Measurements from ENCODE around the gene GARIN5B.

The GARIN5B gene

DNA sequence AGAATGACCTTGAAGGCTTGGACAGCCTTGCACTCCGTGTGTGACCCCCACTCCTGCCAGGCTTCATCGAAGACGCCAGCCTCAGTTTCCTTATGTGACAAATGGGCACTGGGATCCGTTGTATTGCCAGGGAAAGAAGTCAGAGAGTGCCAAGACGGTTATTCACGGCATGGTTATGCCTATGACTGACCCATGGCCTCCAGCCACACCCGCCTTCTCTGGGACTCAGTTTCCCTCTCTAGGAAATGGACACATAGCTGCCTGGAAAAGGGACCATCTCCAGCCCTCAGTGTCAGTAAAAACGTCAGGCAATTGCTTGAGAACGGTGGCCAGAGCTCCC is 45.4 kb upstream of the GARIN5B start (continued):
- no peak for TF ChIP-seq TOX (CRISPR knock-in tag; IDR thresholded peaks at IDR 0.05; ENCODE audit: borderline replicate concordance)
- TF ChIP-seq ZFP30 (CRISPR knock-in tag; IDR thresholded peaks at IDR 0.05), result no peak
- no peak for TF ChIP-seq ZC3H10 (CRISPR knock-in tag; IDR thresholded peaks at IDR 0.05)
- TF ChIP-seq, protein P1, sequence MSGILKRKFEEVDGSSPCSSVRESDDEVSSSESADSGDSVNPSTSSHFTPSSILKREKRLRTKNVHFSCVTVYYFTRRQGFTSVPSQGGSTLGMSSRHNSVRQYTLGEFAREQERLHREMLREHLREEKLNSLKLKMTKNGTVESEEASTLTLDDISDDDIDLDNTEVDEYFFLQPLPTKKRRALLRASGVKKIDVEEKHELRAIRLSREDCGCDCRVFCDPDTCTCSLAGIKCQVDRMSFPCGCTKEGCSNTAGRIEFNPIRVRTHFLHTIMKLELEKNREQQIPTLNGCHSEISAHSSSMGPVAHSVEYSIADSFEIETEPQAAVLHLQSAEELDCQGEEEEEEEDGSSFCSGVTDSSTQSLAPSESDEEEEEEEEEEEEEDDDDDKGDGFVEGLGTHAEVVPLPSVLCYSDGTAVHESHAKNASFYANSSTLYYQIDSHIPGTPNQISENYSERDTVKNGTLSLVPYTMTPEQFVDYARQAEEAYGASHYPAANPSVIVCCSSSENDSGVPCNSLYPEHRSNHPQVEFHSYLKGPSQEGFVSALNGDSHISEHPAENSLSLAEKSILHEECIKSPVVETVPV (CRISPR knock-in tag; IDR thresholded peaks at IDR 0.05), result peak; percentile 52; the same call in 1 of the 2 replicates
- TF ChIP-seq, protein P2, sequence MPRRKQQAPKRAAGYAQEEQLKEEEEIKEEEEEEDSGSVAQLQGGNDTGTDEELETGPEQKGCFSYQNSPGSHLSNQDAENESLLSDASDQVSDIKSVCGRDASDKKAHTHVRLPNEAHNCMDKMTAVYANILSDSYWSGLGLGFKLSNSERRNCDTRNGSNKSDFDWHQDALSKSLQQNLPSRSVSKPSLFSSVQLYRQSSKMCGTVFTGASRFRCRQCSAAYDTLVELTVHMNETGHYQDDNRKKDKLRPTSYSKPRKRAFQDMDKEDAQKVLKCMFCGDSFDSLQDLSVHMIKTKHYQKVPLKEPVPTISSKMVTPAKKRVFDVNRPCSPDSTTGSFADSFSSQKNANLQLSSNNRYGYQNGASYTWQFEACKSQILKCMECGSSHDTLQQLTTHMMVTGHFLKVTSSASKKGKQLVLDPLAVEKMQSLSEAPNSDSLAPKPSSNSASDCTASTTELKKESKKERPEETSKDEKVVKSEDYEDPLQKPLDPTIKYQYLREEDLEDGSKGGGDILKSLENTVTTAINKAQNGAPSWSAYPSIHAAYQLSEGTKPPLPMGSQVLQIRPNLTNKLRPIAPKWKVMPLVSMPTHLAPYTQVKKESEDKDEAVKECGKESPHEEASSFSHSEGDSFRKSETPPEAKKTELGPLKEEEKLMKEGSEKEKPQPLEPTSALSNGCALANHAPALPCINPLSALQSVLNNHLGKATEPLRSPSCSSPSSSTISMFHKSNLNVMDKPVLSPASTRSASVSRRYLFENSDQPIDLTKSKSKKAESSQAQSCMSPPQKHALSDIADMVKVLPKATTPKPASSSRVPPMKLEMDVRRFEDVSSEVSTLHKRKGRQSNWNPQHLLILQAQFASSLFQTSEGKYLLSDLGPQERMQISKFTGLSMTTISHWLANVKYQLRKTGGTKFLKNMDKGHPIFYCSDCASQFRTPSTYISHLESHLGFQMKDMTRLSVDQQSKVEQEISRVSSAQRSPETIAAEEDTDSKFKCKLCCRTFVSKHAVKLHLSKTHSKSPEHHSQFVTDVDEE (CRISPR knock-in tag; IDR thresholded peaks at IDR 0.05), result no peak

DNA sequence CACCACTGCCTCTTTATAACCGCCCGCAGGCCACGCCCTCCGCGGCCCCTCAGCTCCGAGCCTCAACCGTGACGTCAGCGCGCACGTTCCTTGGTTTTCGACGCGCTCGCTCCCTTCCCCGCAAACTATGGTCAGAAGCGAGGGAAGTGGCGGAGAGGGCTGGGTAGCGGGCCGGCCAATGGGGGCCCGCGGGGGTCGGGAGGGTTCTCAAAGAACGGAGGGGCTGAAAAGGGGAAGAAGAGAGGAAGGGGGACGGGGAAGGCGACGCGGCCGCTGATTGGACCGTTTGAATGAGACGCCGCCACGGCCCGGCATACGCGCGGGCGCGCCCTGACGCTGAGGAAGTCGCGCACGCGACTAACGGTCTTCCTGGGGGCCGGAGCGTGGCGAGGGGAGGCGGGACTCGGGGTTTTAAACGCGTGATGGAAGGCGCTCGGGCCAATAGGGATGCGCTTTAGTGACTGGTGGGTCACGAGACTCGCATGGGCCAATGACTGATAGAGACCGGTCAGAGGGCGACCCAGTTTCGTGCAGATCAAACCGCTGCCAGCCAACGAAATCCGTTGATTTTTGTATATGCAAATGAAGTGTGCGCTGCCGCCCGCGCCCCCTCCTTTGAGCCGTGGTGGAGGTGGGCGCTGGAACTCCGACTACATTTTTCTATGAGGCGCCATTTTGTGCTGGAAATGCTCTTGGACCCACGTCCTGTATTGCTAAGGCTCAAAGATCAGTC is 44.9 kb upstream of the GARIN5B start:
- ATAC-seq, result peak; percentile 96

DNA sequence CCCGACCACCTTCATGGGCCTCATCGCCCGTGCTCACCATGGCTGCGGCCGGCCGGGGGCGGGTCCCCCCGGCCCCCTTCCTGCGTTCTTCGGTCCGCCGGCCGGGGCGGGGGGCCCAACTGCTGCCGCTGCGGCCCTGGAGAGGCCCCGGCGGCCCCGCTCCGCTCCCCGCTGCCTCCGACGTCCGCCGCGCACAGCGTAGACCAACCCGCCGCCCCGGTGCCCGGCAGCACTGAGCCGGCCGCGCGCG is 44.4 kb upstream of the GARIN5B start, which contains the start of gene UBE2S:
Gene UBE2S, minus strand, starts transcription at position 239 of the 250 bp plus-strand sequence. Its CDS starts 199 bp downstream, at position 40.
- ATAC-seq, result peak; percentile 80

More for the DNA sequence above, 44.9 kb upstream of the GARIN5B start:
- TF ChIP-seq CSDC2 (CRISPR knock-in tag; IDR thresholded peaks at IDR 0.05) (0 out of 2 replicates have a peak, but pooled peaks have one; percentile 21), ZNF565 (CRISPR knock-in tag; conservative IDR thresholded peaks at IDR 0.05; ENCODE audit: low read depth) (no peak), ARNTL (CRISPR knock-in tag; IDR thresholded peaks at IDR 0.05; ENCODE audit: borderline replicate concordance, low read depth) (no peak)

DNA sequence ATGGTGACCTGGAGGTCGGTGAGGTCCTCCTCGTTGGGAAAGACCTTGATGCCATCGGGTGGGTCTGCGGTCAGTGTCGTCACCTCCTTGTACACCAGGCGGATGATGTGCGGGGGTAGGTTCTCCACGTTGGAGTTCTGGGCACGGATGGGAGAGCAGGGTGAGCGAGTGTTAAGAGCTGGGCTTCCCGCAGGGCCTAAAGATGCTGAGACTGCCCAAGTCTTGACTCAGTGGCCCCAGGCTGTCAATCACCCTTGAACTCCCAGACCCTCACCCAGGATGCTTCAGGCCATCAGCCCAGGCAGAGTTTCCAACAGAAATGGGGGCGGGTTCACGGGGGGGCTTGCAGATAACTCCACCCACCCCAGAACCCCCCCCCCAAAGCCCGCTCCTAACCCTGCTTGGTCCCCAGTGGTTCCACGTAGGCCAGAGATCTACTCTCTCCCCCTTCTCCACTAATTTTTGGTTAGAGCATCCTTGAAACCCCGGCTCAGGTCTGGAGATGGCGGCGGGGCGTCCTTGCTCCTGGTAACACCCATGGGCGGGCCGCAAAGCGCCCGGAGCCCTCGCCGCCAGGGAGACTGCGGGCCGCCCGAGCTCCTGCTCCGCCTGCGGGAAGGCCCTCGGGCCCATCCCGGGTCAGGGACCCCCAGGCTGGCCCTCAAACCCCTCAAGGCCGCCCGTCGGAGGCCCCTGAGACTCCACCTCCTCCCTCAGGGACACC is 43.9 kb upstream of the GARIN5B start:
- TF ChIP-seq ZFP30 (CRISPR knock-in tag; IDR thresholded peaks at IDR 0.05), result no peak
- no peak for TF ChIP-seq ZNF565 (CRISPR knock-in tag; conservative IDR thresholded peaks at IDR 0.05; ENCODE audit: low read depth)
- TF ChIP-seq RARB (CRISPR knock-in tag; IDR thresholded peaks at IDR 0.05), result no peak
- TF ChIP-seq ZFP3 (CRISPR knock-in tag; IDR thresholded peaks at IDR 0.05), result no peak
- TF ChIP-seq, protein P3, sequence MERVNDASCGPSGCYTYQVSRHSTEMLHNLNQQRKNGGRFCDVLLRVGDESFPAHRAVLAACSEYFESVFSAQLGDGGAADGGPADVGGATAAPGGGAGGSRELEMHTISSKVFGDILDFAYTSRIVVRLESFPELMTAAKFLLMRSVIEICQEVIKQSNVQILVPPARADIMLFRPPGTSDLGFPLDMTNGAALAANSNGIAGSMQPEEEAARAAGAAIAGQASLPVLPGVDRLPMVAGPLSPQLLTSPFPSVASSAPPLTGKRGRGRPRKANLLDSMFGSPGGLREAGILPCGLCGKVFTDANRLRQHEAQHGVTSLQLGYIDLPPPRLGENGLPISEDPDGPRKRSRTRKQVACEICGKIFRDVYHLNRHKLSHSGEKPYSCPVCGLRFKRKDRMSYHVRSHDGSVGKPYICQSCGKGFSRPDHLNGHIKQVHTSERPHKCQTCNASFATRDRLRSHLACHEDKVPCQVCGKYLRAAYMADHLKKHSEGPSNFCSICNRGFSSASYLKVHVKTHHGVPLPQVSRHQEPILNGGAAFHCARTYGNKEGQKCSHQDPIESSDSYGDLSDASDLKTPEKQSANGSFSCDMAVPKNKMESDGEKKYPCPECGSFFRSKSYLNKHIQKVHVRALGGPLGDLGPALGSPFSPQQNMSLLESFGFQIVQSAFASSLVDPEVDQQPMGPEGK (CRISPR knock-in tag; IDR thresholded peaks at IDR 0.05; ENCODE audit: borderline replicate concordance), result no peak
- TF ChIP-seq SNAI2 (CRISPR knock-in tag; IDR thresholded peaks at IDR 0.05), result no peak
- ATAC-seq, result peak; percentile 25

DNA sequence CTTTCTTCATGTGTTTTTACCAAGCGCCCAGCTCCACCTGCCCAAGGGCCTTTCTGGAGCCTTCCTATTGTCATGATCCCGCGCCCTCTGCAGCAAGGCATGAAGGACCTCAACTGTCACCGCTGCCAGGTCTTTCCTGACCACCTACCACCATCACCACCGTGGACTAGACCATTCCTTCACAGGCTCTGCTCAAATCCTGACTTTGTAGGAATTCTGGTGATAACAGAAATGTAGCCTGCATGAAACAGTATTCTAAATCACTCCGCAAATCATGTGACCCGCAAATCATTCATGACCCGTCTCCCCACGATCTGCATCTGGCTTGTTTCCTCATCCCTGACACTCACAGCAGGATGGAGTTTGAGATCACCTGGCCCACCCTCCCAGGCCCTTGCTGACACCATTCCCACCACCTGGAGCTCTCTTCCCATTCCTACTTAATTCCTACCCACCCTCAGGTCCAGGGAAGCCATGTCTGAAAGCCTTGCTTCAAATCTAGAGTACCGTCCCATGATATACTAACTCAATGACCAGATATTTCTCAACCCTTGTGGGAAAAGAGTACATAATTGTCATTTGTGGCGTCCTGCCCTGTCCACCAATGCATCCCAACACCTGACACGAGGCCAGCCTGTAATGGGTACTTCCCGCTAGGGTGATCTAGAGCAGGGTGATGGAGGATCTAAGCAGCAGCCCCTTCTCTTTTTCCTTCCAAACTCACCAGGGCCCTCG is 43.2 kb upstream of the GARIN5B start:
- no peak for ATAC-seq
- TF ChIP-seq, protein P4, sequence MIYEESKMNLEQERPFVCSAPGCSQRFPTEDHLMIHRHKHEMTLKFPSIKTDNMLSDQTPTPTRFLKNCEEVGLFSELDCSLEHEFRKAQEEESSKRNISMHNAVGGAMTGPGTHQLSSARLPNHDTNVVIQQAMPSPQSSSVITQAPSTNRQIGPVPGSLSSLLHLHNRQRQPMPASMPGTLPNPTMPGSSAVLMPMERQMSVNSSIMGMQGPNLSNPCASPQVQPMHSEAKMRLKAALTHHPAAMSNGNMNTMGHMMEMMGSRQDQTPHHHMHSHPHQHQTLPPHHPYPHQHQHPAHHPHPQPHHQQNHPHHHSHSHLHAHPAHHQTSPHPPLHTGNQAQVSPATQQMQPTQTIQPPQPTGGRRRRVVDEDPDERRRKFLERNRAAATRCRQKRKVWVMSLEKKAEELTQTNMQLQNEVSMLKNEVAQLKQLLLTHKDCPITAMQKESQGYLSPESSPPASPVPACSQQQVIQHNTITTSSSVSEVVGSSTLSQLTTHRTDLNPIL (CRISPR knock-in tag; IDR thresholded peaks at IDR 0.05; ENCODE audit: low read depth), result no peak
- TF ChIP-seq GLIS3 (CRISPR knock-in tag; IDR thresholded peaks at IDR 0.05) (no peak), BACH2 (CRISPR knock-in tag; IDR thresholded peaks at IDR 0.05; ENCODE audit: borderline replicate concordance) (no peak), ZFP3 (CRISPR knock-in tag; IDR thresholded peaks at IDR 0.05) (no peak), TOX (CRISPR knock-in tag; IDR thresholded peaks at IDR 0.05; ENCODE audit: borderline replicate concordance) (no peak), RARB (CRISPR knock-in tag; IDR thresholded peaks at IDR 0.05) (no peak), OSR1 (CRISPR knock-in tag; IDR thresholded peaks at IDR 0.05) (no peak), ZFP30 (CRISPR knock-in tag; IDR thresholded peaks at IDR 0.05) (no peak), ISL1 (CRISPR knock-in tag; IDR thresholded peaks at IDR 0.05) (no peak), PPARA (CRISPR knock-in tag; IDR thresholded peaks at IDR 0.05; ENCODE audit: borderline replicate concordance) (no peak), ESRRG (CRISPR knock-in tag; IDR thresholded peaks at IDR 0.05) (no peak), ZC3H10 (CRISPR knock-in tag; IDR thresholded peaks at IDR 0.05) (no peak), ARNTL (CRISPR knock-in tag; IDR thresholded peaks at IDR 0.05; ENCODE audit: borderline replicate concordance, low read depth) (no peak)
- TF ChIP-seq, protein P3 (CRISPR knock-in tag; IDR thresholded peaks at IDR 0.05; ENCODE audit: borderline replicate concordance), result no peak
- TF ChIP-seq, protein P2 (CRISPR knock-in tag; IDR thresholded peaks at IDR 0.05), result no peak
